ENCODE data around the gene ZSCAN5A. TPM values are rescaled to one million over a fixed set of nuclear protein-coding genes. Genes with fewer than 3 reads are reported as not detected.

The ZSCAN5A gene
- total and polyA plus RNA-seq, 9 of the 15 experiments (the other 6 are each of a cell fraction or from before 2014, with no cell fraction given) = 5.8 to 15.3 (median 11.8) TPM

DNA sequence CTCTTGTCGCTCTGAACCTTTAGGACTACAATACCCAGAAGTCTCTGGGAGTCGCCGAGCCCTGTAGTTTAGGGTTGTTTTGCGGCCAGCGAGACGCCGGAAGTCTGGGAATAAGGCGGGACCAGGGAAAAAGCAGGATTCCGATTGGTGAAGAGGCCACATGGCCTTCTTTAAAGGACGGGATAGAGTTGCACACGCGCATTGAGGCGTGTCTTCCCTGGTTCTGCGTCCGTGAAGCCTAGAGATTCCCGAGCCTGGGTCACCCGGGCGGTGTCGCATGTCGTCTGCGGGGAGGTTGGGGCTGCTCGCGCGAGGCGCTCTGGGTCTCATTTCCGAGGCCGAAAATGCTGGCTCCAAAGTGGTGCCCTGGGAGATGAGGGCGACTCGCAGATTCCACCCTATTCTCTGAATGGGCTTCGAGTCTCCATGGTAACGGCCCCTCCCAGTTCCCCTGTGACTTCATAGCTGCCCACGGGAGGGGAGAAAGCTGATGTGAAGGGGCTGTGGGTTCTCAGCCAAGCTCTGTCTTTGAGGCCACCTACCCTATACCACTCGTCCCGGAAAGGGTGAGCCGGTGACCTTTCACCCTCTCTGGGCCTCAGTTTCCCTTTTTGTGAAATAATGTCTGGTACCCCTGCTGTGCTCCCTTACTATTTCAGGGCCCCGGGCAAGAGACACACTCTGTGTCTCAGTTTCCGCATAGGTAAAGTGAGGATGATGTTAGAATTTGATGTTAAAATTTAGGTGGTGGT, 614 bp upstream of the ZSCAN5A start (continued):
- TF ChIP-seq, protein P1, sequence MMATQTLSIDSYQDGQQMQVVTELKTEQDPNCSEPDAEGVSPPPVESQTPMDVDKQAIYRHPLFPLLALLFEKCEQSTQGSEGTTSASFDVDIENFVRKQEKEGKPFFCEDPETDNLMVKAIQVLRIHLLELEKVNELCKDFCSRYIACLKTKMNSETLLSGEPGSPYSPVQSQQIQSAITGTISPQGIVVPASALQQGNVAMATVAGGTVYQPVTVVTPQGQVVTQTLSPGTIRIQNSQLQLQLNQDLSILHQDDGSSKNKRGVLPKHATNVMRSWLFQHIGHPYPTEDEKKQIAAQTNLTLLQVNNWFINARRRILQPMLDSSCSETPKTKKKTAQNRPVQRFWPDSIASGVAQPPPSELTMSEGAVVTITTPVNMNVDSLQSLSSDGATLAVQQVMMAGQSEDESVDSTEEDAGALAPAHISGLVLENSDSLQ (IDR thresholded peaks at IDR 0.05) = peak; percentile 86
- TF ChIP-seq, protein P2, sequence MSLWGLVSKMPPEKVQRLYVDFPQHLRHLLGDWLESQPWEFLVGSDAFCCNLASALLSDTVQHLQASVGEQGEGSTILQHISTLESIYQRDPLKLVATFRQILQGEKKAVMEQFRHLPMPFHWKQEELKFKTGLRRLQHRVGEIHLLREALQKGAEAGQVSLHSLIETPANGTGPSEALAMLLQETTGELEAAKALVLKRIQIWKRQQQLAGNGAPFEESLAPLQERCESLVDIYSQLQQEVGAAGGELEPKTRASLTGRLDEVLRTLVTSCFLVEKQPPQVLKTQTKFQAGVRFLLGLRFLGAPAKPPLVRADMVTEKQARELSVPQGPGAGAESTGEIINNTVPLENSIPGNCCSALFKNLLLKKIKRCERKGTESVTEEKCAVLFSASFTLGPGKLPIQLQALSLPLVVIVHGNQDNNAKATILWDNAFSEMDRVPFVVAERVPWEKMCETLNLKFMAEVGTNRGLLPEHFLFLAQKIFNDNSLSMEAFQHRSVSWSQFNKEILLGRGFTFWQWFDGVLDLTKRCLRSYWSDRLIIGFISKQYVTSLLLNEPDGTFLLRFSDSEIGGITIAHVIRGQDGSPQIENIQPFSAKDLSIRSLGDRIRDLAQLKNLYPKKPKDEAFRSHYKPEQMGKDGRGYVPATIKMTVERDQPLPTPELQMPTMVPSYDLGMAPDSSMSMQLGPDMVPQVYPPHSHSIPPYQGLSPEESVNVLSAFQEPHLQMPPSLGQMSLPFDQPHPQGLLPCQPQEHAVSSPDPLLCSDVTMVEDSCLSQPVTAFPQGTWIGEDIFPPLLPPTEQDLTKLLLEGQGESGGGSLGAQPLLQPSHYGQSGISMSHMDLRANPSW (CRISPR knock-in tag; IDR thresholded peaks at IDR 0.05) = 0 out of 2 replicates have a peak, but pooled peaks have one; percentile 49
- TF ChIP-seq, protein P3, sequence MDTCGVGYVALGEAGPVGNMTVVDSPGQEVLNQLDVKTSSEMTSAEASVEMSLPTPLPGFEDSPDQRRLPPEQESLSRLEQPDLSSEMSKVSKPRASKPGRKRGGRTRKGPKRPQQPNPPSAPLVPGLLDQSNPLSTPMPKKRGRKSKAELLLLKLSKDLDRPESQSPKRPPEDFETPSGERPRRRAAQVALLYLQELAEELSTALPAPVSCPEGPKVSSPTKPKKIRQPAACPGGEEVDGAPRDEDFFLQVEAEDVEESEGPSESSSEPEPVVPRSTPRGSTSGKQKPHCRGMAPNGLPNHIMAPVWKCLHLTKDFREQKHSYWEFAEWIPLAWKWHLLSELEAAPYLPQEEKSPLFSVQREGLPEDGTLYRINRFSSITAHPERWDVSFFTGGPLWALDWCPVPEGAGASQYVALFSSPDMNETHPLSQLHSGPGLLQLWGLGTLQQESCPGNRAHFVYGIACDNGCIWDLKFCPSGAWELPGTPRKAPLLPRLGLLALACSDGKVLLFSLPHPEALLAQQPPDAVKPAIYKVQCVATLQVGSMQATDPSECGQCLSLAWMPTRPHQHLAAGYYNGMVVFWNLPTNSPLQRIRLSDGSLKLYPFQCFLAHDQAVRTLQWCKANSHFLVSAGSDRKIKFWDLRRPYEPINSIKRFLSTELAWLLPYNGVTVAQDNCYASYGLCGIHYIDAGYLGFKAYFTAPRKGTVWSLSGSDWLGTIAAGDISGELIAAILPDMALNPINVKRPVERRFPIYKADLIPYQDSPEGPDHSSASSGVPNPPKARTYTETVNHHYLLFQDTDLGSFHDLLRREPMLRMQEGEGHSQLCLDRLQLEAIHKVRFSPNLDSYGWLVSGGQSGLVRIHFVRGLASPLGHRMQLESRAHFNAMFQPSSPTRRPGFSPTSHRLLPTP (IDR thresholded peaks at IDR 0.05; ENCODE audit: borderline replicate concordance, extremely low read depth, insufficient read length) = no peak
- TF ChIP-seq MYBL2 (IDR thresholded peaks at IDR 0.05; ENCODE audit: low read depth) (no peak), MYBL2 (CRISPR knock-in tag; IDR thresholded peaks at IDR 0.05; ENCODE audit: borderline replicate concordance) (no peak), U2AF2 (optimal IDR thresholded peaks at IDR 0.05; ENCODE audit: low read depth, low read length) (no peak), HNRNPLL (IDR thresholded peaks at IDR 0.05; ENCODE audit: low read depth, low read length, poor library complexity, severe bottlenecking) (no peak), MECOM (CRISPR knock-in tag; IDR thresholded peaks at IDR 0.05) (no peak), RNF2 (IDR thresholded peaks at IDR 0.05) (no peak), ZNF780A (CRISPR knock-in tag; IDR thresholded peaks at IDR 0.05) (no peak), SREBF2 (CRISPR knock-in tag; IDR thresholded peaks at IDR 0.05) (no peak), MIER1 (IDR thresholded peaks at IDR 0.05; ENCODE audit: low read depth) (no peak)
- TF ChIP-seq, protein P4, sequence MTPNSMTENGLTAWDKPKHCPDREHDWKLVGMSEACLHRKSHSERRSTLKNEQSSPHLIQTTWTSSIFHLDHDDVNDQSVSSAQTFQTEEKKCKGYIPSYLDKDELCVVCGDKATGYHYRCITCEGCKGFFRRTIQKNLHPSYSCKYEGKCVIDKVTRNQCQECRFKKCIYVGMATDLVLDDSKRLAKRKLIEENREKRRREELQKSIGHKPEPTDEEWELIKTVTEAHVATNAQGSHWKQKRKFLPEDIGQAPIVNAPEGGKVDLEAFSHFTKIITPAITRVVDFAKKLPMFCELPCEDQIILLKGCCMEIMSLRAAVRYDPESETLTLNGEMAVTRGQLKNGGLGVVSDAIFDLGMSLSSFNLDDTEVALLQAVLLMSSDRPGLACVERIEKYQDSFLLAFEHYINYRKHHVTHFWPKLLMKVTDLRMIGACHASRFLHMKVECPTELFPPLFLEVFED (CRISPR knock-in tag; conservative IDR thresholded peaks at IDR 0.05) = no peak
- TF ChIP-seq, protein P5, sequence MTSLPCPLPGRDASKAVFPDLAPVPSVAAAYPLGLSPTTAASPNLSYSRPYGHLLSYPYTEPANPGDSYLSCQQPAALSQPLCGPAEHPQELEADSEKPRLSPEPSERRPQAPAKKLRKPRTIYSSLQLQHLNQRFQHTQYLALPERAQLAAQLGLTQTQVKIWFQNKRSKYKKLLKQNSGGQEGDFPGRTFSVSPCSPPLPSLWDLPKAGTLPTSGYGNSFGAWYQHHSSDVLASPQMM (CRISPR knock-in tag; IDR thresholded peaks at IDR 0.05) = no peak
- TF ChIP-seq, protein P6, sequence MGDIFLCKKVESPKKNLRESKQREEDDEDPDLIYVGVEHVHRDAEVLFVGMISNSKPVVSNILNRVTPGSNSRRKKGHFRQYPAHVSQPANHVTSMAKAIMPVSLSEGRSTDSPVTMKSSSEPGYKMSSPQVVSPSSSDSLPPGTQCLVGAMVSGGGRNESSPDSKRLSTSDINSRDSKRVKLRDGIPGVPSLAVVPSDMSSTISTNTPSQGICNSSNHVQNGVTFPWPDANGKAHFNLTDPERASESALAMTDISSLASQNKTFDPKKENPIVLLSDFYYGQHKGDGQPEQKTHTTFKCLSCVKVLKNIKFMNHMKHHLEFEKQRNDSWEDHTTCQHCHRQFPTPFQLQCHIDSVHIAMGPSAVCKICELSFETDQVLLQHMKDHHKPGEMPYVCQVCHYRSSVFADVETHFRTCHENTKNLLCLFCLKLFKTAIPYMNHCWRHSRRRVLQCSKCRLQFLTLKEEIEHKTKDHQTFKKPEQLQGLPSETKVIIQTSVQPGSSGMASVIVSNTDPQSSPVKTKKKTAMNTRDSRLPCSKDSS (IDR thresholded peaks at IDR 0.05; ENCODE audit: low read depth, partially characterized antibody) = no peak

Measured in K562 (cell line).